H1 (cell line): Measurements from ENCODE around the gene FCHO1. TPM values are rescaled to one million over a fixed set of nuclear protein-coding genes. Genes with fewer than 3 reads are reported as not detected.

Source experiments
- JUND ChIP-seq: IDR thresholded peaks from 2 replicates; pipeline ENCODE4 v1.6.1; 2011; ENCODE audit warnings: mild to moderate bottlenecking, improper control_type of control experiment, low read length
- KDM1A ChIP-seq: fragments of 200-600, 300-600 bp; sonication (generic); IDR thresholded peaks from 2 replicates; pipeline ENCODE4 v1.7.1; 2016; ENCODE audit warnings: mild to moderate bottlenecking, low read length, borderline replicate concordance
- KDM4A ChIP-seq: IDR thresholded peaks from one replicate; pipeline ENCODE4 v1.7.1; 2012; ENCODE audit warnings: low read depth, mild to moderate bottlenecking, moderate library complexity, low read length, inconsistent platforms; ENCODE audit not compliant: severe bottlenecking
- POLR2AphosphoS5 ChIP-seq: IDR thresholded peaks from 2 replicates; pipeline ENCODE4 v1.6.1; 2011; ENCODE audit warnings: low read depth, low read length
- SRF ChIP-seq: IDR thresholded peaks from 2 replicates; pipeline ENCODE4 v1.6.1; 2011; ENCODE audit warnings: mild to moderate bottlenecking, low read depth, low read length, moderate library complexity
- YY1 ChIP-seq: IDR thresholded peaks from 2 replicates; pipeline ENCODE4 v1.6.1; 2011; ENCODE audit warnings: low read depth, mild to moderate bottlenecking, low read length
- polyA plus RNA-seq, 7 experiments: library from polyadenylated mRNA; depleted of rRNA in 3 of 7; stranded (reverse) in 5 of 7; unstranded in 2 of 7; fragments of >200 nt in 5 of 7; fragments of 200-250 nt in 2 of 7; gene quantifications; 1 replicate in 5 of 7; 2 replicates in 1 of 7; 4 replicates in 1 of 7; pipeline versions ENCODE4 v1.2.1 to v1.2.3, GENCODE V29; 2011 to 2013; ENCODE audit warnings: missing spikeins in 2 of 7, mixed read lengths in 2 of 7
- total RNA-seq: library from RNA; stranded (reverse); fragmentation: NEBNext Ultra II Directional; extraction: Animal tissue kit (Norgen Biotek cat#: 25700); gene quantifications from 2 replicates; pipeline ENCODE4 v1.2.1, GENCODE V29; 2021
- TF ChIP-seq, protein P1 (sequence below): fragments of 300-600 bp; sonication (generic); IDR thresholded peaks from 2 replicates; pipeline ENCODE4 v1.7.1; 2012; ENCODE audit warnings: low read length, moderate library complexity, mild to moderate bottlenecking, inconsistent platforms; ENCODE audit not compliant: insufficient replicate concordance

FCHO1 gene
- total and polyA plus RNA-seq, 2 of the 8 experiments (the other 6 are each of a cell fraction or from before 2014, with no cell fraction given) = 13.0 to 25.9 TPM

DNA sequence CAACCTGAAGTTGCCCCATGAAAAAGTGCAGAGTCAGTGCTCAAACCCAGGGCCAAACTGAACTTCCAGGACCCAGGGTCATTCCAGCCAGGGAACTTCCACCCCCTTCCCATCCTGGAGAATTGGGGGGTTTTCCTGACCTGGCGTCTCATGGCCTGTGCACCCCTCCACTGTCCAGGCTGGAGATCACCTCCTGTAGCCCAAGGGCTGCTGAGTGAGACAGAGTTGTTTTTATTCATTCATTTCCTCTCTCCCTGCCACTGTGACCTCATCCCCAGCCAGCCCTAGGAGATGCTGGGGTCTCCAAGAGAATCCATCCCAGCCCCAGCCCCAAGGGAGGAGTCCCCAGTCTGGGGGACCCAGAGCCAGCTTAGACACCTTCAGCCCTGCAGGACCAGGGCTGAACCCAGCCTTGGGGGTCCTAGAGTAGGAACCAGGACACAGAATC is 4.2 kb downstream of the FCHO1 start (continued):
- TF ChIP-seq, protein P1, sequence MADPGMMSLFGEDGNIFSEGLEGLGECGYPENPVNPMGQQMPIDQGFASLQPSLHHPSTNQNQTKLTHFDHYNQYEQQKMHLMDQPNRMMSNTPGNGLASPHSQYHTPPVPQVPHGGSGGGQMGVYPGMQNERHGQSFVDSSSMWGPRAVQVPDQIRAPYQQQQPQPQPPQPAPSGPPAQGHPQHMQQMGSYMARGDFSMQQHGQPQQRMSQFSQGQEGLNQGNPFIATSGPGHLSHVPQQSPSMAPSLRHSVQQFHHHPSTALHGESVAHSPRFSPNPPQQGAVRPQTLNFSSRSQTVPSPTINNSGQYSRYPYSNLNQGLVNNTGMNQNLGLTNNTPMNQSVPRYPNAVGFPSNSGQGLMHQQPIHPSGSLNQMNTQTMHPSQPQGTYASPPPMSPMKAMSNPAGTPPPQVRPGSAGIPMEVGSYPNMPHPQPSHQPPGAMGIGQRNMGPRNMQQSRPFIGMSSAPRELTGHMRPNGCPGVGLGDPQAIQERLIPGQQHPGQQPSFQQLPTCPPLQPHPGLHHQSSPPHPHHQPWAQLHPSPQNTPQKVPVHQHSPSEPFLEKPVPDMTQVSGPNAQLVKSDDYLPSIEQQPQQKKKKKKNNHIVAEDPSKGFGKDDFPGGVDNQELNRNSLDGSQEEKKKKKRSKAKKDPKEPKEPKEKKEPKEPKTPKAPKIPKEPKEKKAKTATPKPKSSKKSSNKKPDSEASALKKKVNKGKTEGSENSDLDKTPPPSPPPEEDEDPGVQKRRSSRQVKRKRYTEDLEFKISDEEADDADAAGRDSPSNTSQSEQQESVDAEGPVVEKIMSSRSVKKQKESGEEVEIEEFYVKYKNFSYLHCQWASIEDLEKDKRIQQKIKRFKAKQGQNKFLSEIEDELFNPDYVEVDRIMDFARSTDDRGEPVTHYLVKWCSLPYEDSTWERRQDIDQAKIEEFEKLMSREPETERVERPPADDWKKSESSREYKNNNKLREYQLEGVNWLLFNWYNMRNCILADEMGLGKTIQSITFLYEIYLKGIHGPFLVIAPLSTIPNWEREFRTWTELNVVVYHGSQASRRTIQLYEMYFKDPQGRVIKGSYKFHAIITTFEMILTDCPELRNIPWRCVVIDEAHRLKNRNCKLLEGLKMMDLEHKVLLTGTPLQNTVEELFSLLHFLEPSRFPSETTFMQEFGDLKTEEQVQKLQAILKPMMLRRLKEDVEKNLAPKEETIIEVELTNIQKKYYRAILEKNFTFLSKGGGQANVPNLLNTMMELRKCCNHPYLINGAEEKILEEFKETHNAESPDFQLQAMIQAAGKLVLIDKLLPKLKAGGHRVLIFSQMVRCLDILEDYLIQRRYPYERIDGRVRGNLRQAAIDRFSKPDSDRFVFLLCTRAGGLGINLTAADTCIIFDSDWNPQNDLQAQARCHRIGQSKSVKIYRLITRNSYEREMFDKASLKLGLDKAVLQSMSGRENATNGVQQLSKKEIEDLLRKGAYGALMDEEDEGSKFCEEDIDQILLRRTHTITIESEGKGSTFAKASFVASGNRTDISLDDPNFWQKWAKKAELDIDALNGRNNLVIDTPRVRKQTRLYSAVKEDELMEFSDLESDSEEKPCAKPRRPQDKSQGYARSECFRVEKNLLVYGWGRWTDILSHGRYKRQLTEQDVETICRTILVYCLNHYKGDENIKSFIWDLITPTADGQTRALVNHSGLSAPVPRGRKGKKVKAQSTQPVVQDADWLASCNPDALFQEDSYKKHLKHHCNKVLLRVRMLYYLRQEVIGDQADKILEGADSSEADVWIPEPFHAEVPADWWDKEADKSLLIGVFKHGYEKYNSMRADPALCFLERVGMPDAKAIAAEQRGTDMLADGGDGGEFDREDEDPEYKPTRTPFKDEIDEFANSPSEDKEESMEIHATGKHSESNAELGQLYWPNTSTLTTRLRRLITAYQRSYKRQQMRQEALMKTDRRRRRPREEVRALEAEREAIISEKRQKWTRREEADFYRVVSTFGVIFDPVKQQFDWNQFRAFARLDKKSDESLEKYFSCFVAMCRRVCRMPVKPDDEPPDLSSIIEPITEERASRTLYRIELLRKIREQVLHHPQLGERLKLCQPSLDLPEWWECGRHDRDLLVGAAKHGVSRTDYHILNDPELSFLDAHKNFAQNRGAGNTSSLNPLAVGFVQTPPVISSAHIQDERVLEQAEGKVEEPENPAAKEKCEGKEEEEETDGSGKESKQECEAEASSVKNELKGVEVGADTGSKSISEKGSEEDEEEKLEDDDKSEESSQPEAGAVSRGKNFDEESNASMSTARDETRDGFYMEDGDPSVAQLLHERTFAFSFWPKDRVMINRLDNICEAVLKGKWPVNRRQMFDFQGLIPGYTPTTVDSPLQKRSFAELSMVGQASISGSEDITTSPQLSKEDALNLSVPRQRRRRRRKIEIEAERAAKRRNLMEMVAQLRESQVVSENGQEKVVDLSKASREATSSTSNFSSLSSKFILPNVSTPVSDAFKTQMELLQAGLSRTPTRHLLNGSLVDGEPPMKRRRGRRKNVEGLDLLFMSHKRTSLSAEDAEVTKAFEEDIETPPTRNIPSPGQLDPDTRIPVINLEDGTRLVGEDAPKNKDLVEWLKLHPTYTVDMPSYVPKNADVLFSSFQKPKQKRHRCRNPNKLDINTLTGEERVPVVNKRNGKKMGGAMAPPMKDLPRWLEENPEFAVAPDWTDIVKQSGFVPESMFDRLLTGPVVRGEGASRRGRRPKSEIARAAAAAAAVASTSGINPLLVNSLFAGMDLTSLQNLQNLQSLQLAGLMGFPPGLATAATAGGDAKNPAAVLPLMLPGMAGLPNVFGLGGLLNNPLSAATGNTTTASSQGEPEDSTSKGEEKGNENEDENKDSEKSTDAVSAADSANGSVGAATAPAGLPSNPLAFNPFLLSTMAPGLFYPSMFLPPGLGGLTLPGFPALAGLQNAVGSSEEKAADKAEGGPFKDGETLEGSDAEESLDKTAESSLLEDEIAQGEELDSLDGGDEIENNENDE = no peak
- TF ChIP-seq KDM1A (no peak), SRF (no peak), POLR2AphosphoS5 (no peak), KDM4A (no peak), JUND (no peak), YY1 (no peak)
